ENCODE measurements around the gene ZNF606. TPM values are rescaled to one million over a fixed set of nuclear protein-coding genes. Genes with fewer than 3 reads are reported as not detected.
"Not testable (repeated sequence)": the region's sequence is repeated elsewhere in the genome, so short reads cannot be mapped to it uniquely, and the experiment has no call there.

Gene ZNF606
- polyA plus RNA-seq, 1 donor from 2014 or later = 9.1 TPM

DNA sequence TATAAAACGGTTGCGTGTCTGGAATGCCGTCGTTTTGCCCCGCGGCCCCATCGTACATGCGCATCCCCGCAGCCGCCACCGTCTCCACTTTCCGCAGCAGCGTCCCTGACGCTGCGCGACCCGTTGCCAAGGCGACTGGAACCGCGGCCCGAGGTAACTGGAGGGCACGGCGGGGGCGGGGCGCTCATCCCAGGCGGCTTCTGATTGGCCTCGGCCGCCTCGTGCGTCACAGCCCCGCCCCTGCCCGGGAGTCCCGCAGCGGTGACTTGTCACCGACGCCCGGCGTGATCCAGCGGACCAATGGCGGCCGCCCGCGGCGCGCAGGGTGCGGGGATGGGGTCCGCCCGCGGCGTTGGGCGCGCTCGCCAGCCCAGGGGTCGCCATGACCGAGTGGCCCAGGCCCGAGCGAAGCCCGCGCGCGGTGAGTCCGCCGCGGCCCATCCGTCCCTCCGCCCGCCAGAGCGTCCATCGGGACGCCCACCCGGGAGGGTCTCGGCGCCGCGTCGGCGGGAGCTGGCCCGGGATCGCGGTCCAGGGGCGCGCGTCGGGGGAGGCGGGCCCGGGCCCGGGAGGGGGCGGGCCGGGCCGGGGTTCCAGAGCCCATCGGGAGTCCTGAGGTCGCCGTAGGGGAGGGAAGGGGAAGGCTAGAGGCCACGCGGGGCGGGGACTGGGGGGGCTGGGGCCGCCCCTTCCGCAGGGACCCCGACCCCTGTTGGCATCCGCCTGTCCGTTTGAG lies 31.3 kb upstream of the ZNF606 start, which contains the start of gene ZSCAN1:
TSS of gene ZSCAN1 (plus strand) at position 285 of the 736 bp plus-strand sequence. CDS start 3,812 bp downstream, outside the sequence.
- peak within 1 kb of the TSS in 2 of 4 donors; percentile 39 to 43 for H3K4me3 Mint-ChIP-seq
- H3K4me1 Mint-ChIP-seq = peaks cover 0 to 1% (median 0%) of the 10 kb centered on the region in 3 donors
- no peaks in the 10 kb centered on the region for H3K36me3 Mint-ChIP-seq
- H3K27ac Mint-ChIP-seq = no peak within 1 kb of the TSS
- peaks cover 22% of the 10 kb centered on the region for H3K27me3 Mint-ChIP-seq
- H3K9me3 Mint-ChIP-seq = peaks cover 8 to 26% (median 14%) of the 10 kb centered on the region in 3 donors

- H3K27me3 Mint-ChIP-seq = peaks cover 2% of the 10 kb centered on the region
- H3K36me3 Mint-ChIP-seq = no peaks in the 10 kb centered on the region
- peaks cover 2 to 23% (median 23%) of the 10 kb centered on the region in 3 donors for H3K9me3 Mint-ChIP-seq
- no peaks in the 10 kb centered on the region for H3K4me1 Mint-ChIP-seq
- H3K4me3 Mint-ChIP-seq = no peak overlapping the region
- no peak overlapping the region for H3K27ac Mint-ChIP-seq
These were observed 22.0 kb upstream of the ZNF606 start for GRCh38 chr19:58024661-58025060.

DNA sequence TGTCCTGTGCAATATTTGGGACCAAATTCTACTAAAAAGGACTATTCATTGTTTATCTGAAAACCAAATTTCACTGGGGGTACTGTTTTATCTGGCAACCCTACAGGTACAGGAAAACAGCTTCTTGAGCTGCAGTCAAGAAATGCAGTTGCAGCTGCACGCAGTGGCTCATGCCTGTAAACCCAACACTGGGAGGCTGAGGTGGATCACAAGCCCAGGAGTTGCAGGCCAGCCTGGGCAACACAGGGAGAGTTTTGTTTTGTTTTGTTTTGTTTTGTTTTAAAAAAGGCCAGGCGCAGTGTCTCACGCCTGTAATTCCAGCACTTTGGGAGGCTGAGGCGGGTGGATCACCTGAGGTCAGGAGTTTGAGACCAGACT lies 19.7 kb upstream of the ZNF606 start:
- H3K27ac Mint-ChIP-seq = no peak overlapping the region

DNA sequence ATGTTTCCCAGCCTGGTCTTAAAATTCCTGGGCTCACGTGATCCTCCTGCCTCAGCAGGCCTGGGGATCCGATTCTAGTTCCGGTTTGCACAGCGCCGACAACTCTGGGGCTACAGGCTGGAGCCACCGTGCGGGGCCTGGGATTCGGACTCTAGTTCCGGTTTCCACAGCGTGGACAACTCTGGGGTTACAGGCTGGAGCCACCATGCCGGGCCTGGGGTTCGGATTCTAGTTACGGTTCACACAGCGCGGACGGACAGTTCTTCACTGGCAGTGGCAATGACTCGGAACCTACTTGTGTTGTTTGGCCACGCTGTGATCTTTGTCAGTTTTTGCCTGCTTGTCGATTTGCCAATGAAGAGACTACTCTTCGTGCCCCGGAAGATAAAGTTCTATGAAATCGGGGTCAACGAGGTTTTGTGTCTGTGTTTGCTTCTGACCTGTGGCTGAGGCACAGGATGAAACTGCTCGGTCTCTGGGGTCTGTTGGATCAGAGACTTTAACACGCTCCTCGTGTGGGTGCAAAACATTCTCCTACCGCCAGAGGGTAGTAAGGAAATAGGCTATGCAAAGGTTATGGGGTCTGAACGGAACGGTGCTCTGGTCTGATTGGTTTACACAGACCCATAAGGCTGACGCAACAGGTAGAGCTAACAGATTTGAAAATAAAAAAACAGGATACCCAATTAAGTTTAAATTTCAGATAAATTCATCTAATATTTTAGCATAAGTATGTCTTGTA lies 19.1 kb upstream of the ZNF606 start:
- Mint-ChIP-seq H3K36me3 (peaks cover 2% of the 10 kb centered on the region), H3K4me3 (no peak overlapping the region), H3K27ac (no peak overlapping the region), H3K27me3 (no peaks in the 10 kb centered on the region), H3K9me3 (peaks cover 2 to 19% (median 18%) of the 10 kb centered on the region in 3 donors), H3K4me1 (no peaks in the 10 kb centered on the region)

More for the DNA sequence above, 19.7 kb upstream of the ZNF606 start:
- peaks cover 2% of the 10 kb centered on the region for H3K36me3 Mint-ChIP-seq
- H3K4me1 Mint-ChIP-seq = no peaks in the 10 kb centered on the region
- no peaks in the 10 kb centered on the region for H3K27me3 Mint-ChIP-seq
- H3K4me3 Mint-ChIP-seq = no peak overlapping the region
- H3K9me3 Mint-ChIP-seq = peaks cover 0 to 21% (median 19%) of the 10 kb centered on the region in 3 donors

DNA sequence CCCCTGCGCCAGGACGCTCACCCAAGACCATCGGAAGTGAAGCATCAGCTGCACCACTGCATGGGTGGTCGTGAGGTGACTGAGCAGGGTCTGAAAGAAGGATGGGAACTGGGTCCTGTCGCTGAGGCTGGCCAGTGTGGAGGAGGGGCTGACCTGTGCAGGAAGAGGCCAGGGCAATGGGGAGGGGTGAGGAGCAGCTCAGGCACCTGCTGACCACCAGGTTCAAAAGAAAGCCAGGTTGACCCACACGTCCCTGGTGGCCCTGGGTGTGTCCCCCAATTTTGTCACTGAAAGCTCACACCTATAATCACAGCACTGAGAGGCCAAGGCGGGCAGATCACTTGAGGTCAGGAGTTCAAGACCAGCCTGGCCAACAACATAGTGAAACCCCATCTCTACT lies 17.5 kb upstream of the ZNF606 start:
- H3K4me3 Mint-ChIP-seq = no peak overlapping the region
- no peaks in the 10 kb centered on the region for H3K4me1 Mint-ChIP-seq
- H3K27ac Mint-ChIP-seq = no peak overlapping the region
- no peaks in the 10 kb centered on the region for H3K27me3 Mint-ChIP-seq
- peaks cover 2% of the 10 kb centered on the region for H3K36me3 Mint-ChIP-seq
- peaks cover 2 to 20% (median 10%) of the 10 kb centered on the region in 3 donors for H3K9me3 Mint-ChIP-seq

DNA sequence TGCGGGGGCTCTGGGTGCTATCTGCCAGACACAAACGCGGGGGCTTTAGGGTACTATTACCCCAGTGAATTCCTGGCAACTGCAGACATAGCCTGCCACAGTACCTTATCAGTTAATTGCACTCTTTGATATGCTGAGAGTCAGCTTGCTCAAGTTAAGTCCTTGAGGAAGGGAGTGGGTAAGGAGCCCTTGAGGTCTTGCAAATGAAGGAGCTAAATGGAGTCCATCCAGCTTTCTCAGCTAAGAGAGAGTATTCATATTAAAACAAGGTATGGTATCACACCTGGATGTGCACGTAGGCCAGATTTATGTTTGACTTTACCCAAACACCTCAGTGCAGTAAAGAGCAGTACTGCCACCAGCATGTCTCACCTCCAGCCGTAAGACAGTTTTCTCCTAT lies 11.5 kb upstream of the ZNF606 start:
- H3K4me3 Mint-ChIP-seq = no peak overlapping the region
- H3K9me3 Mint-ChIP-seq = peaks cover 3 to 34% (median 11%) of the 10 kb centered on the region in 3 donors
- H3K27me3 Mint-ChIP-seq = peaks cover 3% of the 10 kb centered on the region
- no peaks in the 10 kb centered on the region for H3K36me3 Mint-ChIP-seq
- H3K4me1 Mint-ChIP-seq = no peaks in the 10 kb centered on the region
- H3K27ac Mint-ChIP-seq = no peak overlapping the region

- peaks cover 5% of the 10 kb centered on the region for H3K36me3 Mint-ChIP-seq
- H3K4me1 Mint-ChIP-seq = no peaks in the 10 kb centered on the region
- peaks cover 13 to 45% (median 34%) of the 10 kb centered on the region in 3 donors for H3K9me3 Mint-ChIP-seq
- H3K4me3 Mint-ChIP-seq = peak overlapping the region in 2 of 4 donors; percentile 67 to 79
- H3K27me3 Mint-ChIP-seq = peaks cover 3% of the 10 kb centered on the region
- H3K27ac Mint-ChIP-seq = no peak overlapping the region
These were observed 7.9 kb upstream of the ZNF606 start for GRCh38 chr19:58010507-58010906.

DNA sequence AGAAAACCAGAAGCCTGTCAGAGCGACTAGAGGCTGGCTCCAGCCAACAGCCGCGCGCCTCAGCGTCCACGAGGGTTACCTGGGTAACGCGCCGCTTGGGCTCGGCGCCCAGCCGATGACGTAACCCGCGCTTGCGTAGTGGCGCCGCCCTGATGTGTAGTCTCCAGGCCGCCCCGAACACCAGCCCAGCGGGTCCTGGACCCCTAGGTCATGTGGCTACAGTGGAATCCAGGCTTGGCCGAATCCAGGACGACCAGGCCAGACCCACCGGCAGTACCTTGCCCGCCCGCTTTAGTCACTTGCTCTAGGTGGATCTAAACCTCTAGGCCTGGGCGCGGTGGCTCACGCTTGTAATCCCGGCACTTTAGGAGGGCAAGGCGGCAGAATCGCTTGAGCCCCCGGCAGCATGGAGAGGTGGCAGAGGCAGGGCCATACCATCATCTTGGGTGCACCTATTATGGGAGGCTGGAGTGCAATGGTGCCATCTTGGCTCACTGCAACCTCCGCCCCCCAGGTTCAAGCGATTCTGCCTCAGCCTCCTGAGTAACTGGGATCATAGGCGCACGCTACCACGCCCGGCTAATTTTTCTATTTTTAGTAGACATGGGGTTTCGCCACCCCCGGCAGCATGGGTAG lies 7.2 kb upstream of the ZNF606 start:
- H3K27ac Mint-ChIP-seq = no peak overlapping the region
- H3K9me3 Mint-ChIP-seq = peaks cover 13 to 52% (median 40%) of the 10 kb centered on the region in 3 donors
- H3K4me1 Mint-ChIP-seq = peaks cover 0 to under 1% (median 0%) of the 10 kb centered on the region in 3 donors
- peak overlapping the region; percentile 49 to 66 (median 59) for H3K4me3 Mint-ChIP-seq
- peaks cover 3% of the 10 kb centered on the region for H3K27me3 Mint-ChIP-seq
- H3K36me3 Mint-ChIP-seq = peaks cover 10% of the 10 kb centered on the region

- Mint-ChIP-seq H3K4me3 (peak overlapping the region in 1 of 4 donors; percentile 61), H3K4me1 (peaks cover 2 to 6% (median 5%) of the 10 kb centered on the region in 3 donors), H3K27me3 (peaks cover 3% of the 10 kb centered on the region), H3K9me3 (peaks cover 17 to 56% (median 45%) of the 10 kb centered on the region in 3 donors), H3K36me3 (peaks cover 14% of the 10 kb centered on the region), H3K27ac (peak overlapping the region in 1 of 3 donors; percentile 76)
These were observed 6.7 kb upstream of the ZNF606 start for GRCh38 chr19:58009301-58009665.

- Mint-ChIP-seq H3K27ac (peak overlapping the region in 1 of 3 donors; percentile 76), H3K4me3 (peak overlapping the region in 2 of 4 donors; percentile 35 to 58), H3K9me3 (peaks cover 20 to 58% (median 48%) of the 10 kb centered on the region in 3 donors), H3K36me3 (peaks cover 14% of the 10 kb centered on the region)
- H3K4me1 Mint-ChIP-seq, H3K27me3 Mint-ChIP-seq: not testable (repeated sequence)
These were observed 6.3 kb upstream of the ZNF606 start for GRCh38 chr19:58008877-58009276.

GRCh38 chr19:58007285-58007684 lies 4.7 kb upstream of the ZNF606 start:
- H3K4me3 Mint-ChIP-seq = no peak overlapping the region
- H3K27ac Mint-ChIP-seq = no peak overlapping the region

GRCh38 chr19:58003174-58003828 lies 681 bp upstream of the ZNF606 start:
- Mint-ChIP-seq H3K4me3 (peak overlapping the region; percentile 85 to 97 (median 94)), H3K27me3 (no peaks in the 10 kb centered on the region), H3K9me3 (peaks cover 17 to 46% (median 35%) of the 10 kb centered on the region in 3 donors), H3K4me1 (peaks cover 14 to 21% (median 15%) of the 10 kb centered on the region in 3 donors), H3K36me3 (peaks cover 24% of the 10 kb centered on the region), H3K27ac (peak overlapping the region; percentile 73 to 94 (median 91))

More at GRCh38 chr19:58007285-58007684, 4.7 kb upstream of the ZNF606 start:
- Mint-ChIP-seq H3K36me3 (peaks cover 14% of the 10 kb centered on the region), H3K4me1 (peaks cover 7 to 11% (median 8%) of the 10 kb centered on the region in 3 donors), H3K27me3 (no peaks in the 10 kb centered on the region), H3K9me3 (peaks cover 21 to 52% (median 44%) of the 10 kb centered on the region in 3 donors)

DNA sequence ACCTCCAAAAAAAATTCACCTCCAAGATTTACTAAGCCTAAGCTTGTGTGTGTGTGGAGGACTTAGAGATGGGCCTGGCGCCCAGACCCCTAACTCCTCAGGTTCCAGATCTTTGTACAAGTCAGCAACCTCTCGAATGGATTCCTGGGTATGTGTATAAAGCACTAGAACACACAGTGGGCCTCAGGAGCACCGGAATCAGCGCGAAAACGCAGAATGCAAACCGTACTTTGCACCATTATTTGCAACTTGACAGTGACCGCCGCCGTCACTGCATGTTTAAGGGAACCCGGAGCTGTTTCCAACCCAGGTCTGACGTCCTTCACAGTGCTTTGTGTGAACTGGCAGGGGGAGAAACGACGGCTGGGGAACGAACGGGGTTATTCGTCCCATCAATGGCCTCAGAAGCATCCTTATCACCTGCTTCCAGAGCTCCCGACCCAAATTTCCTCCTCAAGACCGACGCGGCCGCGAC lies 688 bp downstream of the ZNF606 start:
- Mint-ChIP-seq H3K36me3 (peaks cover 25% of the 10 kb centered on the region), H3K27ac (peak overlapping the region; percentile 85 to 92 (median 91)), H3K4me1 (peaks cover 14 to 21% (median 15%) of the 10 kb centered on the region in 3 donors), H3K9me3 (peaks cover 12 to 38% (median 36%) of the 10 kb centered on the region in 3 donors), H3K4me3 (peak overlapping the region; percentile 85 to 92 (median 89)), H3K27me3 (no peaks in the 10 kb centered on the region)

- Mint-ChIP-seq H3K4me1 (peaks cover 14 to 21% (median 15%) of the 10 kb centered on the region in 3 donors), H3K27me3 (no peaks in the 10 kb centered on the region), H3K4me3 (peak overlapping the region in 2 of 4 donors; percentile 89 to 92), H3K27ac (peak overlapping the region in 1 of 3 donors; percentile 85), H3K9me3 (peaks cover 11 to 38% (median 32%) of the 10 kb centered on the region in 3 donors), H3K36me3 (peaks cover 30% of the 10 kb centered on the region)
These were observed 1.9 kb downstream of the ZNF606 start for GRCh38 chr19:58000677-58001076.

Measured in IgD-negative memory B cell (primary cell).